GM12873 (cell line): ENCODE data around the gene OSBP2.

Experiments
- CTCF ChIP-seq: IDR thresholded peaks from 2 replicates; pipeline ENCODE4 v1.5.1; 2012; ENCODE audit warnings: low read depth, mild to moderate bottlenecking, moderate library complexity, low read length, control low read depth; ENCODE audit not compliant: insufficient read depth; ENCODE audit errors: missing control alignments

OSBP2 gene

GRCh38 chr22:30681831-30682230 lies 12.8 kb upstream of the OSBP2 start:
- no peak for TF ChIP-seq CTCF

GRCh38 chr22:30685178-30685577 lies 9.5 kb upstream of the OSBP2 start:
- TF ChIP-seq CTCF = no peak

- no peak for TF ChIP-seq CTCF
These were observed 7.3 kb upstream of the OSBP2 start for GRCh38 chr22:30687358-30687757.

GRCh38 chr22:30689622-30690021 lies 5.1 kb upstream of the OSBP2 start:
- TF ChIP-seq CTCF = no peak

GRCh38 chr22:30691204-30691603 lies 3.5 kb upstream of the OSBP2 start:
- no peak for TF ChIP-seq CTCF

- no peak for TF ChIP-seq CTCF
These were observed 469 bp upstream of the OSBP2 start for GRCh38 chr22:30694171-30694639.

GRCh38 chr22:30695351-30695851 lies 727 bp downstream of the OSBP2 start:
- TF ChIP-seq CTCF = no peak
